SK-N-MC (cell line): Measurements from ENCODE around the gene ALX4.

Experiments
- DNase-seq: peaks from one replicate; pipeline ENCODE4 v3.0.0-alpha.2; 2011; ENCODE audit warnings: low read depth, low spot score
- H3K27ac ChIP-seq: fragments of 200-600 bp; sonication (generic); 2 replicates; pipeline ENCODE4 v1.5.1; 2016; ENCODE audit warnings: mixed run types
- H3K36me3 ChIP-seq: fragments of 200-600 bp; sonication (generic); 2 replicates; pipeline ENCODE4 v1.6.1; 2017; ENCODE audit warnings: antibody characterized with exemption, low read length, mixed read lengths; ENCODE audit not compliant: insufficient read depth
- H3K4me3 ChIP-seq: fragments of 200-600 bp; sonication (generic); 2 replicates; pipeline ENCODE4 v1.5.1; 2016
- H3K9ac ChIP-seq: fragments of 200-600 bp; sonication (generic); 2 replicates; pipeline ENCODE4 v1.8.0; 2017; ENCODE audit warnings: mixed run types, mixed read lengths; ENCODE audit not compliant: insufficient read length
- H3K9me3 ChIP-seq: fragments of 200-600 bp; sonication (generic); 2 replicates; pipeline ENCODE4 v1.6.1; 2017; ENCODE audit warnings: low read depth, mild to moderate bottlenecking, antibody characterized with exemption, low read length, moderate library complexity, mixed read lengths
- EZH2 ChIP-seq: fragments of 200-600 bp; sonication (generic); IDR thresholded peaks from one replicate; pipeline ENCODE4 v1.6.1; 2017; ENCODE audit warnings: antibody characterized with exemption
- FOXP2 ChIP-seq: optimal IDR thresholded peaks from 2 replicates; pipeline ENCODE3; 2011; ENCODE audit warnings: mild to moderate bottlenecking, moderate library complexity; ENCODE audit not compliant: insufficient read depth; ENCODE audit errors: extremely low read length, control extremely low read depth
- POLR2AphosphoS5 ChIP-seq: IDR thresholded peaks from 2 replicates; pipeline ENCODE4 v1.6.1; 2012; ENCODE audit warnings: mild to moderate bottlenecking, low read depth, low read length, borderline replicate concordance

ALX4 gene

GRCh38 chr11:44309478-44310205 lies at the start of gene ALX4:
TSS of gene ALX4 (minus strand) at chr11:44310139. CDS start at chr11:44310062, 77 bp downstream.
- H3K27ac ChIP-seq = peak within 1 kb of the TSS; percentile 92
- H3K4me3 ChIP-seq = peak within 1 kb of the TSS; percentile 99
- H3K9ac ChIP-seq = peak within 1 kb of the TSS; percentile 93
- H3K36me3 ChIP-seq = peaks cover 4% of the 10 kb centered on the region
- no peak for DNase-seq
- no peaks in the 10 kb centered on the region for H3K9me3 ChIP-seq
- TF ChIP-seq FOXP2 (no peak), POLR2AphosphoS5 (peak; percentile 46; the same call in 1 of the 2 replicates), EZH2 (no peak)

- no peak for TF ChIP-seq POLR2AphosphoS5
- no peak for TF ChIP-seq FOXP2
- no peak for TF ChIP-seq EZH2
- no peak for DNase-seq
- no peak overlapping the region for H3K27ac ChIP-seq
- H3K36me3 ChIP-seq = no peaks in the 10 kb centered on the region
- no peak overlapping the region for H3K9ac ChIP-seq
- no peaks in the 10 kb centered on the region for H3K9me3 ChIP-seq
- H3K4me3 ChIP-seq = no peak overlapping the region
Observed at GRCh38 chr11:44359162-44359561, 49.2 kb upstream of the ALX4 start.

- Histone ChIP-seq H3K9me3 (no peaks in the 10 kb centered on the region), H3K36me3 (no peaks in the 10 kb centered on the region), H3K4me3 (no peak overlapping the region), H3K27ac (no peak overlapping the region), H3K9ac (no peak overlapping the region)
- TF ChIP-seq EZH2 = no peak
- TF ChIP-seq POLR2AphosphoS5 = no peak
- no peak for TF ChIP-seq FOXP2
- no peak for DNase-seq
Observed at GRCh38 chr11:44358713-44359112, 48.8 kb upstream of the ALX4 start.

DNA sequence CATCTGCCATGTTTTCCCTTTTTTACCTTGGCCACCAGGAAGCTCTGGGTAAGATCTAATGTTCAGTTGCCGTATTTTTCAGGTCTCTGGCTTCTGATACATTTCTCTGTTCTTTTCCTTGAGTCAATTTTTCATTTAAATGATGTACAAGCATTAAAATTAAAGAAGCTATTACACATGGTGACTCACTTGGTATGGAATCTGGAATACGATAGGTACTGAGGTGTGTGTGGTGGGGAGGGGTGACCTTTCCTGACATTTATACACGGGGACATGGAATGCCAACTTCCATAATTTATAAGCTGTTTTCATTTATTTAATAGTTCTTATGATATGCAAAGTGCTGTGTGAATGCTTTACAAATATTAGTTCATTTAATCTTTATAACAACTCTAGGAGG lies 47.8 kb upstream of the ALX4 start:
- Histone ChIP-seq H3K9me3 (no peaks in the 10 kb centered on the region; the same call in 1 of the 2 replicates), H3K4me3 (no peak overlapping the region), H3K9ac (no peak overlapping the region), H3K36me3 (no peaks in the 10 kb centered on the region), H3K27ac (no peak overlapping the region)
- DNase-seq = no peak
- TF ChIP-seq POLR2AphosphoS5 (no peak), FOXP2 (no peak), EZH2 (no peak)

- Histone ChIP-seq H3K36me3 (no peaks in the 10 kb centered on the region), H3K9me3 (no peaks in the 10 kb centered on the region; the same call in 1 of the 2 replicates), H3K9ac (no peak overlapping the region), H3K27ac (no peak overlapping the region), H3K4me3 (no peak overlapping the region)
- TF ChIP-seq FOXP2 (no peak), EZH2 (no peak), POLR2AphosphoS5 (no peak)
- DNase-seq = no peak
Observed at GRCh38 chr11:44356351-44356750, 46.4 kb upstream of the ALX4 start.

- Histone ChIP-seq H3K27ac (no peak overlapping the region), H3K9me3 (no peaks in the 10 kb centered on the region; the same call in 1 of the 2 replicates), H3K36me3 (no peaks in the 10 kb centered on the region), H3K4me3 (no peak overlapping the region), H3K9ac (no peak overlapping the region)
- TF ChIP-seq POLR2AphosphoS5 (no peak), EZH2 (no peak), FOXP2 (no peak)
- DNase-seq = no peak
Observed at GRCh38 chr11:44351898-44352498, 42.1 kb upstream of the ALX4 start.

DNA sequence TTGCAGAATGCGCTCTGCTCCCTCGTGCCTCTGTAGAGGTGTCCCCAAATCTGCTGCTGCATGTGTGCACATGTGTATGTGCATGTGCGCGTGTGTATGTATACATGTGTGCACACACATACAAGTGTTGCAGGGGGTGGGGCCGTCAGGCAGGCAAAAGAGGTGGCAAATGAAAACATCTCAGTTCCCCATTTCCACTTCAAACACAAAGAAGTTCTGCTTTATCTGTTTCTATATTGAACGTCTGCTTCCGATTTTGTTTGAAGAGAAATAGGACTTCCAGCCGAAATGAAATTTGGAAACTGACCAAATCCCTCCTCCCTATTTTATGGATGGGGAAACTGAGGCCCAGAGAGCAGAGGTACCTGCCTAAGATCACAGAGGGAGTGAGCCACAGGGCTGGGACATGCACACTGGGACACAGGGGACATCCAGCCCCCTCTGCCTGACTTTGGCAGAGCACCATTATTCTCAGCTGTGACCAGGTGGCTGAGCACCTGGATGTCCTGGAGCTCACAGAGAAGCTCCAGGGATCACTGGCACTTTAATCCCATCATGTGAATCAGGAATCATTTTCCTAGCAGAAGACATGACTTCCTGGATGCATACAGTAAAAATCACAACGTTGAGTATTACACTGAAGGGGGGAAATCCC lies 41.2 kb upstream of the ALX4 start:
- Histone ChIP-seq H3K27ac (no peak overlapping the region), H3K36me3 (no peaks in the 10 kb centered on the region), H3K4me3 (no peak overlapping the region), H3K9me3 (no peaks in the 10 kb centered on the region; the same call in 1 of the 2 replicates), H3K9ac (no peak overlapping the region)
- TF ChIP-seq FOXP2 (no peak), POLR2AphosphoS5 (no peak), EZH2 (no peak)
- DNase-seq = no peak

GRCh38 chr11:44349328-44349727 lies 39.4 kb upstream of the ALX4 start:
- DNase-seq = no peak
- TF ChIP-seq FOXP2 (no peak), EZH2 (no peak), POLR2AphosphoS5 (no peak)
- no peak overlapping the region for H3K4me3 ChIP-seq
- no peak overlapping the region for H3K27ac ChIP-seq
- no peak overlapping the region for H3K9ac ChIP-seq
- no peaks in the 10 kb centered on the region for H3K36me3 ChIP-seq
- no peaks in the 10 kb centered on the region; the same call in 1 of the 2 replicates for H3K9me3 ChIP-seq
